Caco-2 (cell line): ENCODE data around the gene EGFR. TPM values are rescaled to one million over a fixed set of nuclear protein-coding genes. Genes with fewer than 3 reads are reported as not detected.

Source experiments
- BruUV-seq: library from RNA; stranded (reverse); fragments of 400-500 nt; replicated peaks from 2 replicates; lab custom pipeline; 2021; lab: Mats Ljungman, UMichigan
- CTCF ChIA-PET: fragments of 300-600 bp; sonication (Branson Sonifier 250); formaldehyde crosslinking; loops from one replicate; lab custom pipeline; 2022; ENCODE audit warnings: antibody characterized with exemption; lab: Charles Lee
- POLR2A ChIA-PET: fragments of 300-600 bp; sonication (Branson Sonifier 250); formaldehyde crosslinking; loops from one replicate; lab custom pipeline; 2022; ENCODE audit warnings: antibody characterized with exemption; lab: Charles Lee
- DNase-seq, 2 experiments: peaks; one replicate each; pipeline versions ENCODE4 v3.0.0 to v3.0.0-alpha.2; 2020 to 2022
- H3K27me3 ChIP-seq: replicated peaks from 2 replicates; pipeline ENCODE4 v1.6.0; 2011; ENCODE audit warnings: low read length; ENCODE audit not compliant: control insufficient read depth, insufficient read depth
- H3K36me3 ChIP-seq: 2 replicates; pipeline ENCODE4 v1.5.1; 2011; ENCODE audit warnings: low read length; ENCODE audit not compliant: control insufficient read depth, insufficient read depth
- H3K4me1 ChIP-seq: fragments of 250-450 bp; sonication (Bioruptor Pico); 2 replicates; pipeline ENCODE4 v1.5.1; 2020; ENCODE audit warnings: mild to moderate bottlenecking
- H3K4me3 ChIP-seq: 2 replicates; pipeline ENCODE4 v1.5.1; 2011; ENCODE audit warnings: low read depth, mild to moderate bottlenecking, control low read depth, low read length
- H3K9me3 ChIP-seq: fragments of 250-450 bp; sonication (Bioruptor Pico); 2 replicates; pipeline ENCODE4 v1.5.1; 2020; ENCODE audit warnings: mild to moderate bottlenecking, moderate library complexity
- H3K27ac Mint-ChIP-seq: one replicate; pipeline ENCODE4 v1.8.0; 2022; ENCODE audit warnings: mixed read lengths; ENCODE audit not compliant: unreplicated experiment
- H3K27me3 Mint-ChIP-seq: one replicate; pipeline ENCODE4 v1.8.0; 2022; ENCODE audit warnings: mixed read lengths; ENCODE audit not compliant: insufficient read depth, unreplicated experiment
- H3K36me3 Mint-ChIP-seq: one replicate; pipeline ENCODE4 v1.8.0; 2022; ENCODE audit warnings: mild to moderate bottlenecking, mixed read lengths; ENCODE audit not compliant: insufficient read depth, unreplicated experiment
- H3K4me1 Mint-ChIP-seq: one replicate; pipeline ENCODE4 v1.8.0; 2022; ENCODE audit warnings: low read depth, mixed read lengths; ENCODE audit not compliant: unreplicated experiment
- H3K4me3 Mint-ChIP-seq: one replicate; pipeline ENCODE4 v1.8.0; 2022; ENCODE audit warnings: mild to moderate bottlenecking, moderate library complexity, mixed read lengths; ENCODE audit not compliant: unreplicated experiment
- H3K9me3 Mint-ChIP-seq: one replicate; pipeline ENCODE4 v1.8.0; 2022; ENCODE audit warnings: mixed read lengths; ENCODE audit not compliant: unreplicated experiment
- CTCF ChIP-seq, 2 experiments: fragments of 200-600 bp in 1 of 2; IDR thresholded peaks; 1 replicate in 1 of 2; 2 replicates in 1 of 2; pipeline versions ENCODE4 v1.5.1 to v1.8.0; 2011 to 2022; ENCODE audit warnings: antibody characterized with exemption in 1 of 2, control low read depth in 1 of 2, inconsistent platforms in 1 of 2, low read depth in 1 of 2, low read length in 1 of 2, mild to moderate bottlenecking in 1 of 2, moderate library complexity in 1 of 2; ENCODE audit not compliant: insufficient read depth in 1 of 2, severe bottlenecking in 1 of 2, unreplicated experiment in 1 of 2
- intact Hi-C: fragments of 100-400 bp; cut with micrococcal nuclease; formaldehyde crosslinking; loops from one replicate; pipeline ENCODE4 v1.10.0; 2022; ENCODE audit not compliant: unreplicated experiment
- total RNA-seq: library from RNA; stranded (reverse); gene quantifications from 2 replicates; pipeline ENCODE4 v1.2.3, GENCODE V29; 2022

The EGFR gene
- total RNA-seq, 1 experiment from 2014 or later, result 60.1 TPM

GRCh38 chr7:55187701-55188491 lies 169.1 kb downstream of the EGFR start:
- no TSS peak for BruUV-seq

GRCh38 chr7:55188590-55189138 lies 169.8 kb downstream of the EGFR start:
- CTCF ChIA-PET, result interaction anchor here (0.6 to 3.3 kb wide), 6 partner anchors 35 to 400 kb away, joined by 3 to 37 read pairs (median 3); no protein-coding TSS in a partner anchor
- Histone ChIP-seq H3K4me3 (peak overlapping the region; percentile 28), H3K4me1 (peaks cover 67% of the 10 kb centered on the region), H3K27me3 (no peaks in the 10 kb centered on the region), H3K9me3 (no peaks in the 10 kb centered on the region), H3K36me3 (peaks cover 9% of the 10 kb centered on the region)
- Mint-ChIP-seq H3K27me3 (no peaks in the 10 kb centered on the region), H3K9me3 (no peaks in the 10 kb centered on the region), H3K4me3 (peak overlapping the region; percentile 91), H3K4me1 (peaks cover 52% of the 10 kb centered on the region), H3K27ac (peak overlapping the region; percentile 78), H3K36me3 (peaks cover 53% of the 10 kb centered on the region)
- intact Hi-C loops, result loop anchor here (1.0 to 5.0 kb wide), 5 partner anchors 7 to 221 kb away; no protein-coding TSS in a partner anchor
- POLR2A ChIA-PET, result interaction anchor here (0.6 to 1.4 kb wide), 8 partner anchors 10 to 876 kb away, joined by 3 to 16 read pairs (median 4); partner anchors contain the start of gene EGFR
- peak; percentile 85 to 93 for DNase-seq
- TSS peak; percentile 84 for BruUV-seq
- TF ChIP-seq CTCF (IDR thresholded peaks at IDR 0.05; ENCODE audit: insufficient read depth in 1 of 2, low read depth in 1 of 2, low read length in 1 of 2, severe bottlenecking in 1 of 2, unreplicated experiment in 1 of 2), result no peak

More at GRCh38 chr7:55187701-55188491, 169.1 kb downstream of the EGFR start:
- peak overlapping the region; percentile 28 for H3K4me3 ChIP-seq
- H3K27me3 ChIP-seq, result no peaks in the 10 kb centered on the region
- H3K4me1 ChIP-seq, result peaks cover 69% of the 10 kb centered on the region
- intact Hi-C loops, result loop anchor here (2.0 to 5.0 kb wide), 4 partner anchors 21 to 221 kb away; no protein-coding TSS in a partner anchor
- ChIA-PET CTCF (interaction anchor here (0.6 to 3.3 kb wide), 5 partner anchors 34 to 400 kb away, joined by 3 to 37 read pairs (median 3); no protein-coding TSS in a partner anchor), POLR2A (interaction anchor here (0.6 to 1.4 kb wide), 7 partner anchors 9 to 877 kb away, joined by 3 to 16 read pairs (median 6); partner anchors contain the start of gene EGFR)
- H3K36me3 Mint-ChIP-seq, result peaks cover 53% of the 10 kb centered on the region
- H3K36me3 ChIP-seq, result peaks cover 9% of the 10 kb centered on the region
- no peak for TF ChIP-seq CTCF (IDR thresholded peaks at IDR 0.05; ENCODE audit: insufficient read depth in 1 of 2, low read depth in 1 of 2, low read length in 1 of 2, severe bottlenecking in 1 of 2, unreplicated experiment in 1 of 2)
- H3K9me3 Mint-ChIP-seq, result no peaks in the 10 kb centered on the region
- H3K4me3 Mint-ChIP-seq, result peak overlapping the region; percentile 91
- H3K9me3 ChIP-seq, result no peaks in the 10 kb centered on the region
- DNase-seq, result peak; percentile 62 to 82
- no peaks in the 10 kb centered on the region for H3K27me3 Mint-ChIP-seq
- H3K27ac Mint-ChIP-seq, result peak overlapping the region; percentile 78
- peaks cover 52% of the 10 kb centered on the region for H3K4me1 Mint-ChIP-seq
